Measurements from ENCODE around the gene PFDN1.

The PFDN1 gene

GRCh38 chr5:140328036-140328764, 25.3 kb upstream of the PFDN1 start:
- DNase-seq = no peak

GRCh38 chr5:140327589-140327988, 24.7 kb upstream of the PFDN1 start:
- no peak for DNase-seq

- no peak for DNase-seq
Measured at GRCh38 chr5:140325486-140325885, 22.6 kb upstream of the PFDN1 start.

- DNase-seq = no peak
Measured at GRCh38 chr5:140324617-140325241, 21.8 kb upstream of the PFDN1 start.

GRCh38 chr5:140324041-140324600, 21.2 kb upstream of the PFDN1 start:
- DNase-seq = no peak

GRCh38 chr5:140322751-140323731, 20.1 kb upstream of the PFDN1 start:
- DNase-seq = no peak

- DNase-seq = no peak
Measured at GRCh38 chr5:140321796-140322195, 18.9 kb upstream of the PFDN1 start.

GRCh38 chr5:140319833-140320232, 16.9 kb upstream of the PFDN1 start:
- no peak for DNase-seq

GRCh38 chr5:140318792-140319191, 15.9 kb upstream of the PFDN1 start:
- no peak for DNase-seq

- DNase-seq = no peak
Measured at GRCh38 chr5:140317859-140318258, 15.0 kb upstream of the PFDN1 start.

- DNase-seq = no peak
Measured at GRCh38 chr5:140312791-140313189, 9.9 kb upstream of the PFDN1 start.

GRCh38 chr5:140312067-140312790, 9.3 kb upstream of the PFDN1 start:
- DNase-seq = no peak

GRCh38 chr5:140311011-140311467, 8.1 kb upstream of the PFDN1 start:
- no peak for DNase-seq

GRCh38 chr5:140310434-140310833, 7.5 kb upstream of the PFDN1 start:
- DNase-seq = no peak

GRCh38 chr5:140309706-140310249, 6.9 kb upstream of the PFDN1 start:
- no peak for DNase-seq

- DNase-seq = no peak
Measured at GRCh38 chr5:140305471-140305870, 2.6 kb upstream of the PFDN1 start.

- DNase-seq = no peak
Measured at GRCh38 chr5:140303966-140304365, 1.1 kb upstream of the PFDN1 start.

GRCh38 chr5:140301136-140301535, 1.8 kb downstream of the PFDN1 start:
- no peak for DNase-seq

GRCh38 chr5:140299056-140299455, 3.8 kb downstream of the PFDN1 start:
- no peak for DNase-seq

GRCh38 chr5:140298183-140298601, 4.7 kb downstream of the PFDN1 start:
- no peak for DNase-seq

GRCh38 chr5:140297283-140297682, 5.6 kb downstream of the PFDN1 start:
- no peak for DNase-seq

GRCh38 chr5:140296289-140296688, 6.6 kb downstream of the PFDN1 start:
- no peak for DNase-seq
